DOHH2 (cell line): ENCODE results near the gene CEP350.

Experiments
- CTCF ChIP-seq: fragments of 200-600 bp; sonication (generic); IDR thresholded peaks from one replicate; pipeline ENCODE4 v1.5.1; 2014; ENCODE audit warnings: antibody characterized with exemption, mild to moderate bottlenecking, low read depth, low read length; ENCODE audit not compliant: poor library complexity, severe bottlenecking
- EZH2phosphoT487 ChIP-seq: fragments of 200-600 bp; sonication (generic); IDR thresholded peaks from 2 replicates; pipeline ENCODE4 v1.6.1; 2017; ENCODE audit warnings: borderline replicate concordance, mild to moderate bottlenecking, antibody characterized with exemption, low read length, moderate library complexity, mixed read lengths

- TF ChIP-seq CTCF, result no peak
- no peak for TF ChIP-seq EZH2phosphoT487
Measured at GRCh38 chr1:179973198-179974110, 18.8 kb downstream of the CEP350 start.
